ENCODE data around the gene MYPOP. TPM values are rescaled to one million over a fixed set of nuclear protein-coding genes. Genes with fewer than 3 reads are reported as not detected.

MYPOP gene
- total and polyA plus RNA-seq, 2 donors: 1.8 to 9.1 TPM

GRCh38 chr19:45931055-45931454 lies 28.6 kb upstream of the MYPOP start:
- WGBS: 75% methylated on average over 3 of the region's 3 CpGs
- H3K4me1 ChIP-seq (ENCODE audit: control insufficient read depth in 2 of 2, insufficient read depth in 2 of 2, low read length in 2 of 2): peaks cover 4 to 9% of the 10 kb centered on the region in 2 donors
- H3K27me3 ChIP-seq (ENCODE audit: control insufficient read depth in 2 of 2, insufficient read depth in 1 of 2, low read length in 1 of 2): peaks cover 6 to 23% of the 10 kb centered on the region in 2 donors
- H3K27ac ChIP-seq (ENCODE audit: low read depth in 1 of 2, low read length in 1 of 2): no peak overlapping the region
- no peaks in the 10 kb centered on the region for H3K36me3 ChIP-seq (ENCODE audit: control insufficient read depth in 2 of 2, insufficient read depth in 2 of 2, low read length in 1 of 2)
- H3K9me3 ChIP-seq (ENCODE audit: control insufficient read depth in 2 of 2, insufficient read depth in 1 of 2, low read length in 1 of 2): no peaks in the 10 kb centered on the region
- DNase-seq (ENCODE audit: low read depth in 6 of 9, low spot score in 9 of 9): no peak
- H3K4me3 ChIP-seq (ENCODE audit: low read length in 2 of 2): no peak overlapping the region

- Histone ChIP-seq H3K27ac (ENCODE audit: low read depth in 1 of 2, low read length in 1 of 2) (no peak overlapping the region), H3K4me3 (ENCODE audit: low read length in 2 of 2) (no peak overlapping the region), H3K4me1 (ENCODE audit: control insufficient read depth in 2 of 2, insufficient read depth in 2 of 2, low read length in 2 of 2) (peaks cover 4 to 9% of the 10 kb centered on the region in 2 donors), H3K36me3 (ENCODE audit: control insufficient read depth in 2 of 2, insufficient read depth in 2 of 2, low read length in 1 of 2) (no peaks in the 10 kb centered on the region), H3K9me3 (ENCODE audit: control insufficient read depth in 2 of 2, insufficient read depth in 1 of 2, low read length in 1 of 2) (no peaks in the 10 kb centered on the region), H3K27me3 (ENCODE audit: control insufficient read depth in 2 of 2, insufficient read depth in 1 of 2, low read length in 1 of 2) (peaks cover 2 to 7% of the 10 kb centered on the region in 2 donors)
- DNase-seq (ENCODE audit: low read depth in 6 of 9, low spot score in 9 of 9): no peak
- 87% methylated on average over 2 of the region's 2 CpGs for WGBS
These were observed 26.8 kb upstream of the MYPOP start for GRCh38 chr19:45929247-45929646.

GRCh38 chr19:45927565-45928261 lies 25.3 kb upstream of the MYPOP start:
- peak; percentile 74 to 98 (median 90) for DNase-seq (ENCODE audit: low read depth in 6 of 9, low spot score in 9 of 9)
- Histone ChIP-seq H3K36me3 (ENCODE audit: control insufficient read depth in 2 of 2, insufficient read depth in 2 of 2, low read length in 1 of 2) (no peaks in the 10 kb centered on the region), H3K27ac (ENCODE audit: low read depth in 1 of 2, low read length in 1 of 2) (no peak overlapping the region), H3K4me3 (ENCODE audit: low read length in 2 of 2) (peak overlapping the region in 1 of 2 donors; percentile 31), H3K4me1 (ENCODE audit: control insufficient read depth in 2 of 2, insufficient read depth in 2 of 2, low read length in 2 of 2) (peaks cover 4 to 9% of the 10 kb centered on the region in 2 donors), H3K9me3 (ENCODE audit: control insufficient read depth in 2 of 2, insufficient read depth in 1 of 2, low read length in 1 of 2) (no peaks in the 10 kb centered on the region), H3K27me3 (ENCODE audit: control insufficient read depth in 2 of 2, insufficient read depth in 1 of 2, low read length in 1 of 2) (peaks cover 2% of the 10 kb centered on the region in 2 donors)
- WGBS: 12% methylated on average over 33 of the region's 33 CpGs

GRCh38 chr19:45924891-45925447 lies 22.6 kb upstream of the MYPOP start:
- Histone ChIP-seq H3K36me3 (ENCODE audit: control insufficient read depth in 2 of 2, insufficient read depth in 2 of 2, low read length in 1 of 2) (no peaks in the 10 kb centered on the region), H3K4me3 (ENCODE audit: low read length in 2 of 2) (no peak overlapping the region), H3K27ac (ENCODE audit: low read depth in 1 of 2, low read length in 1 of 2) (no peak overlapping the region), H3K9me3 (ENCODE audit: control insufficient read depth in 2 of 2, insufficient read depth in 1 of 2, low read length in 1 of 2) (no peaks in the 10 kb centered on the region), H3K4me1 (ENCODE audit: control insufficient read depth in 2 of 2, insufficient read depth in 2 of 2, low read length in 2 of 2) (peaks cover 4 to 9% of the 10 kb centered on the region in 2 donors), H3K27me3 (ENCODE audit: control insufficient read depth in 2 of 2, insufficient read depth in 1 of 2, low read length in 1 of 2) (peaks cover 0 to 11% of the 10 kb centered on the region in 2 donors)
- DNase-seq (ENCODE audit: low read depth in 6 of 9, low spot score in 9 of 9): no peak
- WGBS: 90% methylated on average over 6 of the region's 6 CpGs

GRCh38 chr19:45922281-45922680 lies 19.9 kb upstream of the MYPOP start:
- WGBS: 69% methylated on average over 9 of the region's 9 CpGs
- Histone ChIP-seq H3K27me3 (ENCODE audit: control insufficient read depth in 2 of 2, insufficient read depth in 1 of 2, low read length in 1 of 2) (peaks cover 3 to 23% of the 10 kb centered on the region in 2 donors), H3K36me3 (ENCODE audit: control insufficient read depth in 2 of 2, insufficient read depth in 2 of 2, low read length in 1 of 2) (no peaks in the 10 kb centered on the region), H3K4me3 (ENCODE audit: low read length in 2 of 2) (no peak overlapping the region), H3K4me1 (ENCODE audit: control insufficient read depth in 2 of 2, insufficient read depth in 2 of 2, low read length in 2 of 2) (no peaks in the 10 kb centered on the region), H3K27ac (ENCODE audit: low read depth in 1 of 2, low read length in 1 of 2) (no peak overlapping the region), H3K9me3 (ENCODE audit: control insufficient read depth in 2 of 2, insufficient read depth in 1 of 2, low read length in 1 of 2) (no peaks in the 10 kb centered on the region)
- DNase-seq (ENCODE audit: low read depth in 6 of 9, low spot score in 9 of 9): no peak

GRCh38 chr19:45920458-45920857 lies 18.0 kb upstream of the MYPOP start:
- 79% methylated on average over 8 of the region's 8 CpGs for WGBS
- no peak overlapping the region for H3K27ac ChIP-seq (ENCODE audit: low read depth in 1 of 2, low read length in 1 of 2)
- H3K9me3 ChIP-seq (ENCODE audit: control insufficient read depth in 2 of 2, insufficient read depth in 1 of 2, low read length in 1 of 2): no peaks in the 10 kb centered on the region
- no peaks in the 10 kb centered on the region for H3K4me1 ChIP-seq (ENCODE audit: control insufficient read depth in 2 of 2, insufficient read depth in 2 of 2, low read length in 2 of 2)
- no peak overlapping the region for H3K4me3 ChIP-seq (ENCODE audit: low read length in 2 of 2)
- H3K36me3 ChIP-seq (ENCODE audit: control insufficient read depth in 2 of 2, insufficient read depth in 2 of 2, low read length in 1 of 2): no peaks in the 10 kb centered on the region
- DNase-seq (ENCODE audit: low read depth in 6 of 9, low spot score in 9 of 9): no peak
- H3K27me3 ChIP-seq (ENCODE audit: control insufficient read depth in 2 of 2, insufficient read depth in 1 of 2, low read length in 1 of 2): peaks cover 3 to 23% of the 10 kb centered on the region in 2 donors

GRCh38 chr19:45919678-45920077 lies 17.3 kb upstream of the MYPOP start:
- Histone ChIP-seq H3K4me3 (ENCODE audit: low read length in 2 of 2) (no peak overlapping the region), H3K27ac (ENCODE audit: low read depth in 1 of 2, low read length in 1 of 2) (no peak overlapping the region), H3K4me1 (ENCODE audit: control insufficient read depth in 2 of 2, insufficient read depth in 2 of 2, low read length in 2 of 2) (no peaks in the 10 kb centered on the region), H3K9me3 (ENCODE audit: control insufficient read depth in 2 of 2, insufficient read depth in 1 of 2, low read length in 1 of 2) (no peaks in the 10 kb centered on the region), H3K36me3 (ENCODE audit: control insufficient read depth in 2 of 2, insufficient read depth in 2 of 2, low read length in 1 of 2) (no peaks in the 10 kb centered on the region), H3K27me3 (ENCODE audit: control insufficient read depth in 2 of 2, insufficient read depth in 1 of 2, low read length in 1 of 2) (peaks cover 3 to 27% of the 10 kb centered on the region in 2 donors)
- 48% methylated on average over 7 of the region's 7 CpGs for WGBS
- no peak for DNase-seq (ENCODE audit: low read depth in 6 of 9, low spot score in 9 of 9)

GRCh38 chr19:45918721-45919120 lies 16.3 kb upstream of the MYPOP start:
- DNase-seq (ENCODE audit: low read depth in 6 of 9, low spot score in 9 of 9): no peak
- Histone ChIP-seq H3K4me3 (ENCODE audit: low read length in 2 of 2) (no peak overlapping the region), H3K9me3 (ENCODE audit: control insufficient read depth in 2 of 2, insufficient read depth in 1 of 2, low read length in 1 of 2) (no peaks in the 10 kb centered on the region), H3K27ac (ENCODE audit: low read depth in 1 of 2, low read length in 1 of 2) (no peak overlapping the region), H3K27me3 (ENCODE audit: control insufficient read depth in 2 of 2, insufficient read depth in 1 of 2, low read length in 1 of 2) (peaks cover 3 to 36% of the 10 kb centered on the region in 2 donors), H3K4me1 (ENCODE audit: control insufficient read depth in 2 of 2, insufficient read depth in 2 of 2, low read length in 2 of 2) (no peaks in the 10 kb centered on the region), H3K36me3 (ENCODE audit: control insufficient read depth in 2 of 2, insufficient read depth in 2 of 2, low read length in 1 of 2) (no peaks in the 10 kb centered on the region)
- 86% methylated on average over 4 of the region's 4 CpGs for WGBS

GRCh38 chr19:45917421-45918091 lies 15.1 kb upstream of the MYPOP start:
- 65% methylated on average over 4 of the region's 4 CpGs for WGBS
- no peak for DNase-seq (ENCODE audit: low read depth in 6 of 9, low spot score in 9 of 9)
- no peak overlapping the region for H3K27ac ChIP-seq (ENCODE audit: low read depth in 1 of 2, low read length in 1 of 2)
- no peaks in the 10 kb centered on the region for H3K36me3 ChIP-seq (ENCODE audit: control insufficient read depth in 2 of 2, insufficient read depth in 2 of 2, low read length in 1 of 2)
- H3K27me3 ChIP-seq (ENCODE audit: control insufficient read depth in 2 of 2, insufficient read depth in 1 of 2, low read length in 1 of 2): peaks cover 3 to 40% of the 10 kb centered on the region in 2 donors
- no peak overlapping the region for H3K4me3 ChIP-seq (ENCODE audit: low read length in 2 of 2)
- H3K9me3 ChIP-seq (ENCODE audit: control insufficient read depth in 2 of 2, insufficient read depth in 1 of 2, low read length in 1 of 2): no peaks in the 10 kb centered on the region
- no peaks in the 10 kb centered on the region for H3K4me1 ChIP-seq (ENCODE audit: control insufficient read depth in 2 of 2, insufficient read depth in 2 of 2, low read length in 2 of 2)
